HG03378 (cell line): ENCODE results near the gene MCF2L.
"Not testable (repeated sequence)": the region's sequence is repeated elsewhere in the genome, so short reads cannot be mapped to it uniquely, and the experiment has no call there.

ENCODE experiments used
- ATAC-seq: cut with Tn5 transposase; IDR thresholded peaks from one replicate; pipeline ENCODE4 v1.9.1; 2021; ENCODE audit warnings: mild to moderate bottlenecking, moderate library complexity; ENCODE audit not compliant: unreplicated experiment

Gene MCF2L

DNA sequence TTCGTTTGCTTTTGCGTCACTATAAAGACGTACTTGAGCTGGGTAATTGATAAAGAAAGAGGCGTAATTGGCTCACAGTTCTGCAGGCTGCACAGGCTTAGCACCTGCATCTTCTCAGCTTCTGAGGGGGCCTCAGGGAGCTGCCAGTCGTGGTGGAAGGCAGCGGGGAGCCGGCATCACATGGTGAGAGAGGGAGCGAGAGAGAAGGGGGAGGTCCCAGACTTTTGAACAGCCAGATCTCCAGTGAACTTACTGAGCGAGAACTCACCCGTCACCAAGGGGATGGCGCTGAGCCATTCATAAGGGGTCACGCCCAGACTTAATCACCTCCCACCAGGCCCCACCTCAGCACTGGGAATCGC, 77.8 kb downstream of the MCF2L start:
- no peak for ATAC-seq

DNA sequence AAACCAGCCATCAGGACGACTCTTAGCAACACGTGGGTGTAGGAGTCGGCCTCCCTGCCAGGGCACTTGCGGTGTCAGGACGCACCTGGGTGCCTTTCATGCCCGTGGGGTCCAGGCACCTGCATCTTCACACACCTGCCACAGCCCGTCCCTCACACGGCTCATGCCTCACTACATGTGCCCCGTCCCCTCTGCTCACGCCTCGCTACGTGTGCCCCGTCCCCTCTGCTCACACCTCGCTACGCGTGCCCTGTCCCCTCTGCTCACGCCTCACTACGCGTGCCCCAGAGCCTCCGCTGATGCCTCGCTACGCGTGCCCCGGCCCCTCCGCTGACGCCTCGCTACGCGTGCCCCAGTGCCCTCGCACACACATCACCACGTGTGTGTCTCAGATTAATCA, 78.6 kb downstream of the MCF2L start:
- no peak for ATAC-seq

DNA sequence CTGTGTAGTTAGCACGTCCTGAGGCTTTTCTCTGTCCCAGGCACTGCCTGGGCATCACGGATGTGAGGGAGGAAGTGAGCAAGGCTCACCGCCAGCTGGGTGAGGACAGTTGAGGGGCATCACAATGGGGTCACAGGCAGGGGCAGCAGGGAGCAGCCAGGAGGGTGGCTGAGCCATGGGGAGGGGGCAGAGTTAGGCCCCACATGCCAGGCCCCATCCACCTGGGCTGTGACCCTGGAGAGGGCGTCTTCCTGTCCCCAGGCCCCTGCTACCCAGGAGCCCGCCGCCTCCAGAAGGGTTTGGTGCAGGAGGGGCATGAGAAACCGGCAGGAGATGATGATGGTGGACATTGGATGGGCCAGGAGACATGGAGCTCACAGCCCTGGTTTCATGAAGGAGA, 79.8 kb downstream of the MCF2L start:
- no peak for ATAC-seq

DNA sequence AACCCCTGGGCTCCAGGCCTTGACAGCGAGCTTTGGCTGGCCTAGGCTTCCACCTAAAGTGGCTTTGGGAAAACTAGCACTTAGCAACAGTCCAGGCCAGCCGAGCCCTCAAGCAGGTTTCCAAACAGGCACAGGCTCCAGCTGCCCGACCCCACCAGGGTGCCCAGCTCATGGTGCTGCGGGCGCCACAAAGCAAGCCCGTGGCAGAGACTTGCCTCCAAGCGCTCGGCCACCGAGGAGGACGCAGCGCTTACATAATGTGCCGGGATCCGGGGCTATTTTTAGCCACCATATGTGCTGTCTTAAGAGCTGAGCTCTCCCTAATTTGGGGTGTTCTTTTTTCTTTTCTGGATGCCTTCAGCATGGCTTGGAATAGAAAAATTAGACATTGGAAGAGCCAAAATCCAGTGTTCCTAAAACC, 80.5 kb downstream of the MCF2L start:
- no peak for ATAC-seq

DNA sequence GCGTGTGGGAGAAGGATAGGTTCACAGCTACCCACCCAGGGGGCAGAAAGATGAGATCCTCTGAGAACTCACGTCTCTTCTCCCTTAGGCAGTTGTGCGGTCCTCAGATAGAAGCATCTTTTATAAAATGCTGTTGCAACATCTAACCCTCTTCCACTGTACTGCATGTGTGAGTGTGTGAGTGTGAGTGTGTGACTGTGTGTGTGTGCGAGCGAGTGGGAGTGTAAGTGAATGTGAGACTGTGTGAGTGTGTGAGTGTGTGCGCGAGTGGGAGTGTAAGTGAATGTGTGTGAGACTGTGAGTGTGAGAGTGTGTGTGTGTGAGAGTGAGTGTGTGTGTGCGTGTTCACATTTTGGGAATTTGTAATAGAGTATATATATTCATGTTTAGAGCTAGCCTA, 81.0 kb downstream of the MCF2L start:
- ATAC-seq: no peak

DNA sequence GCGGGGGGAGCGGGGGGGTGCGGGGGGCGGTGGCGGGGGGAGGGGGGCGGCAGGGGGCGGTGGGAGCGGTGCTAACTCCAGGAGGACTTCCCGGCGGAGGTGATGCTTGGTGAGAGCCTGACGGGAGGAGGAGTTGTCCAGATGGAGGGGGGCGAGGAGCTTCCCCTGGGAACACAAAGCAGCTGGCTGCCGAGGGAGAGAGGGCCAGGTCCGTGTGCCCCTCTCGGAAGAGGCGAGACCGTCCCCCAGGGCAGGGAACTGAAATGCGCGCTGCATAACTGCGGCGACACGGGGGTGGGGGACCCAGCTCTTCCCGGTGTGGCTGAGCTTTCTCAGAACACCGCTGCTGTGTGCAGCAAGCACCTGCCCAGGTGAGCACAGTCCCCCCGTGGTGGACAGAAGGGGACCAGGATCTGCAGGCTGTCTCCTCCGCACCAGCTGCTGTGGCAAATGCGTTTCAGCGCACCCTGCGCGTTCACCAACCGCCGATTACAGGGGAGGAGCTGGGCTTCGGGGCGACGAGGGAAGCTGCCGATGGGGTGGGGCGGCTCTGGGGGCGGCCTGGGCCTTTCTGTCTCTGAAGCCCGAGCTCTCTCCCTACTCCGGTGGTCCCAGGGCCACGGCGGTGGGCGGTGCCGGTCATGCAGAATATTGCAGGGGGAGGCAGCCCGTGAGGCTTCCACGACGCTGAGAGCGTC, 81.9 kb downstream of the MCF2L start:
- ATAC-seq: no peak

DNA sequence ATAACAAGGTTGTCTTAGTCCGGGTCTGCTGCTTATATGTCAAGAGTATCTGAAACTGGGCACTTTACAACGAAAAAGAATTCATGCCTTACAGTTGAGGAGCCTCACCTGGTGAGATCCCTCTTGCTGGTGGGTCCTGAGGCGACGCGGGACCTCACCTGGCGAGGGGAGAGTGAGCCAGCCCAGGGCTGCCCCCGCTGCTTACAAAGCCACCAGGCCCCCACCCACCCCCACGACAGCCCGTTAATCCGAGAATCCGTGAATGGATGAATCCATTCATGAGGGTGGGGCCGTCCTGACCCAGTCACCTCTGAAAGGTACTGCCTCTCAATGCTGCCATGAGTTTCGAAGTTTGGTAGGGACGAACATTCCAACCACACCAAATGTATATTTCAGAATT, 82.6 kb downstream of the MCF2L start:
- ATAC-seq: no peak

DNA sequence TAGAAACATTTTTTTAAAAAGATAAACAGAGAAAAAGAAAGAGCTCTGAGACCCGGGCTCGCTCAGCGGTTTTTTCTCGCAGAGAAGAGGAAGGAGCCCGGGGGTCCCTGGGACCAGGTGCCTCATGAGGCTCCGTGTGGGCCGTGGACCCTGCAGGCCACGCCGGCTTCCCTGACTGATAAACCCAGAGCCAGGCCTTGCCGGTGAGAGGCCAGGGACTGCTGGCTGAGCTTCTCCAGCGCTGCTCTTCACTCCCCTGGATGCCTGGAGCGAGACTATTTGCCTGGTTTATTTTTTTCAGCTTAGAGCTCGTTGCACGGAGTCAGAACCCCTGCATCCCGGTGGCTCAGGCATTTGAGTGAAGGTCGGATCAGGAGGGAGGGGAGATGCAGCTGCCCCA, 83.2 kb downstream of the MCF2L start:
- ATAC-seq: no peak

DNA sequence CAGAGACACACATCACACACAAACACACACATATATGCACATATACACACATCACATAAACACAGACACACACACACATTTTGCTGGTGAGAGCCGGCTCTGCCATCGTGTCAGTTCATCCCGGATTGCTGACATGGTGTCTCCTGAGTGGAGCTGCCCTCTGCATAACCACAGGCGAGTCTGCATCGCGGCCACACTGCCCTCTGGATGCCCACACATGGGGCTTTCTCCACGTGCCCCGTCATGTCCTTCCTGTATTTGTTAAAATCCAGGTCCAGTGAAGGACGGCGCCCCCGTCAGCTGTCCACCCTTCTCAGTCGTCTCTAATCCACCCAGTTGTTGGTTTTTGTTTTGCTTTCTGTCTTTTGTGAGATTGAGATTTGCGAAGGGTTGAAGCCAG, 84.0 kb downstream of the MCF2L start:
- ATAC-seq: no peak

DNA sequence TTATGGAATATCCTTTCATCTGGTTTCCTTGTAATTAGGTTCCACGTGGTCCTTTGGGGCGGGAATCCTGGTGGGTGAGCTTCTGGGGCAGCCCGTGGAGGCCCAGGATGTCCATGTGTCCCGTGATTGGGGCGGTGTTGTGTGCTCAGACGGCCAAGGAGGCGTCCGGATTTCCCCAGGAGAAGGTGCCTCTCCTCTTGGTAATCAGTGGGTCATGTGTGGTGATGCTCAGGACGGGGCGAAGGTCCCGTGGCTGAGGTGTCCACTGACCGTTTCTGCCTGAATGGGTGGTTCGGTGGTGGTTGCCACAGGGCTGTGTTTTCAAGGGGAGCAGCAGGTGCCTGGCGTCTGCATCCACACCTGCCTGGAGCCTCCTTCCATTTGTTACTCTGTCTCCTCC, 84.4 kb downstream of the MCF2L start:
- ATAC-seq: no peak

DNA sequence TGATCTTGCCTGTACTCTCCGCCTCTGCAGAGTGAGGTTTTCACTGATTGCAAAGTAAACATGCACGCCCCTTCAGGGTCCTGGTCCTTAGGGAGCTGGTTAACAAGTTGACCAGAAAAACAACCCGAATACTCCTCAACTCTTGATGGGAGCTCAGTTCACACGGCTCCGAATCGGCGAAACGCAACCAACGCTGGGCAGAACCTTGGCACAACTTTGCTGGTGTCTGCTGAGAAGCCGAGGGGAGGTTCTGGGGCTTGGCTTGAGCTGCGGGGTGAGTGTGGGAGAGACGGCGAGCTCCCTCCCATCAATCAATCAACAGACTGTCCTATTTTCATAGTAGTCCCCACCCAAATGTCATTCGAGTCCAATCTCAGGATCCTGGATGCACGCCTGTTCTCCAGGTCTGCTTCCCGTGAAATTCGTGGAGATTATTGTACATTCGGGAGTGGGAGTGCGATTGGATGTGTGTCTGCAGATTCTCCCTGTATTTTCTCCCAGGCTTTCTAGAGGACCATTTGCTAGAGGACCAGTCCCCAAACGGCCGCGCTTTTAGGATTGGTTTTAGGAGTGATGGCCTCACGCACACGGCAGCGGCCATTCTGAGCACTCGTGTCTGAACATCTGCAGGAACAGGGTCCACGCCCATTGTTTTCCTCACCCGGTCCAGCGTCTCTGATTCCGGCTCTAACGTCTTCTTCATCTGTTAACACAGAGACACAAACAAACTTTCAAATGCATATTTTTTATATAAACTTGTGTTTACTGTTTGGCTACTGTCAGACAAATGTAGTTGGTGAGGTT, 85.0 kb downstream of the MCF2L start:
- no peak for ATAC-seq

DNA sequence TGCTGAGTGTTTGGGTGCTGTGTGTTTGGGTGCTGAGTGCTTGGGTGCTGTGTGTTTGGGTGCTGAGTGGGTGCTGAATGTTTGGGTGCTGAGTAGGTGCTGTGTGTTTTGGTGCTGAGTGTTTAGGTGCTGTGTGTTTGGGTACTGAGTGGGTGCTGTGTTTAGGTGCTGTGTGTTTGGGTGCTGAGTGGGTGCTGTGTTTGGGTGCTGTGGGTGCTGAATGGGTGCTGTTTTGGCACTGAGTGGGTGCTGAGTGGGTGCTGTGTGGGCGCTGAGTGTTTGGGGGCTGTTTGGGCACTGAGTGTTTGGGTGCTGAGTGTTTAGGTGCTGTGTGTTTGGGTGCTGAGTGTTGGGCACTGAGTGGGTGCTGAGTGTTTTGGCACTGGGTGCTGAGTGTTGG, 88.1 kb downstream of the MCF2L start:
- no peak for ATAC-seq

DNA sequence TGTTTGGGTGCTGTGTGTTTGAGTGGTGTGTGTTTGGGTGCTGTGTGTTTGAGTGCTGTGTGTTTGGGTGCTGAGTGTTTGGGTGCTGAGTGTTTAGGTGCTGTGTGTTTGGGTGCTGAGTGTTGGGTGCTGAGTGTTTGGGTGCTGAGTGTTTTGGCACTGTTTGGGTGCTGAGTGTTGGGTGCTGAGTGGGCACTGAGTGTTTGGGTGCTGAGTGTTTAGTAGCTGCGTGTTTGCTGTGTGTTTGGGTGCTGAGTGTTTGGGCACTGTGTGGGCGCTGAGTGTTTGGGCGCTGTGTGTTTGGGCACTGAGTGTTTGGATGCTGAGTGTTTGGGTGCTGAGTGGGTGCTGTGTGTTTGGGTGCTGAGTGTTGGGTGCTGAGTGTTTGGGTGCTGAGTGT, 88.5 kb downstream of the MCF2L start:
- not testable (repeated sequence) for ATAC-seq

DNA sequence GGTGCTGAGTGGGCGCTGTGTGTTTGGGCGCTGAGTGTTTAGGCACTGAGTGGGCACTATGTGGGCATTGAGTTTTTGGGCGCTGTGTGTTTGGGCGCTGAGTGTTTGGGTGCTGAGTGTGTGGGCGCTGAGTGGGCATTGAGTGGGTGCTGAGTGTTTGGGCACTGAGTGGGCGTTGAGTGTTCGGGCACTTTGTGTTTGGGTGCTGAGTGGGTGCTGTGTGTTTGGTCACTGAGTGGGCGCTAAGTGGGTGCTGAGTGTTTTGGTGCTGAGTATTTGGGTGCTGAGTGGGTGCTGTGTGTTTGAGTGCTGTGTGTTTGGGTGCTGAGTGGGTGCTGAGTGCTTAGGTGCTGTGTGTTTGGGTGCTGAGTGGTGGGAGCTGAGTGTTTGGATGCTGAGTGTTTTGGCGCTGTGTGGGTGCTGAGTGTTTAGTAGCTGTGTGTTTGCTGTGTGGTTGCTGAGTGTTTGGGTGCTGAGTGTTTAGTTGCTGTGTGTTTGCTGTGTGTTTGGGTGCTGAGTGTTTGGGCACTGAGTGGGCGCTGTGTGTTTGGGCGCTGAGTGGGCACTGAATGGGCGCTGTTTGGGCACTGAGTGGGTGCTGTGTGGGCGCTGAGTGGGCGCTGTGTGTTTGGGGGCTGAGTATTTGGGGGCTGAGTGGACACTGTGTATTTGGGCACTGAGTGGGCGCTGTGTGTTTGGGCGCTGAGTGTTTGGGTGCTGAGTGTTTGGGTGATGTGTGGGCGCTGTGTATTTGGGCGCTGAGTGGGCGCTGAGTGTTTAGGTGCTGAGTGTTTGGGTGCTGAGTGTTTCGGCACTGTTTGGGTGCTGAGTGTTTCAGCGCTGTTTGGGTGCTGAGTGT, 89.3 kb downstream of the MCF2L start:
- no peak for ATAC-seq

DNA sequence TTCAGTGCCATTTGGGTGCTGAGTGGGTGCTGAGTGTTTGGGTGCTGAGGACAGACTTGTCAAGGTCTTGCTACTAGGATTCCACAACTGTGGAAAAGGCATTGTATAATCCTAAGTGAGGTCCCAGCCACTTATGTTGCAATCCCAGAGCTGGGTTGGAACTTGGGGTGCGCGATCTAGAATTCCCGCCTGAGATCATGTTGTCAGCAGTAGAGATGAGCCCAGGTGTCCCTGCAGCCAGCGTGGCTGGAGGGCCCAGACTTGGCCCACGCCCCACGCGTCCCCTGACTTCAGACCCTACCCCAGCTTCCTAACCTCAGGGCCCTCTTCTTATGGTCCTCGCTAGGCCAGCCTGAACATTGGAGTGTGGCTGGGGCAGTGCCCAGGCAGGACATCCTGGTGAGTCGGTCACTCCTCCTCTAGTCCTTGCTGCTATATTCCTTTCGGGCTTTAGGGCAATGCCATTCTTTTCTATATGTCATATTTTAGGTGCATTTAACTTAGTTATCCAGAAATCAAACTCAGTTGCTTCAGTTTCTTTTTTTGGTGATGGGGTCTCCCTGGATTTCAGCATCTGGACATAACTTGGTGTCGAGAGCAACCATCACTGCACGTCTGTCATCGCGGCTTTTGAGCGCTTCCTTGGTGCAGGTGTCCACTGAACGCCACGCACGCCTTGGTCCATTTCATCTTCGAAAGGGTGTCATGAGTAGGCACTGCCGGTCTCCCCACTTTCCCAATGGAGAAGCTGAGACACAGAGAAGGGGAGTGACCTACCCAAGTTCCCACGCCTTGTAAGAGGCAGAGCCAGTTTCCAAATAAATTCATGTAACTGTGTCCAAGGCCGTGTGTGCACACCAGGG, 90.2 kb downstream of the MCF2L start:
- ATAC-seq: no peak

DNA sequence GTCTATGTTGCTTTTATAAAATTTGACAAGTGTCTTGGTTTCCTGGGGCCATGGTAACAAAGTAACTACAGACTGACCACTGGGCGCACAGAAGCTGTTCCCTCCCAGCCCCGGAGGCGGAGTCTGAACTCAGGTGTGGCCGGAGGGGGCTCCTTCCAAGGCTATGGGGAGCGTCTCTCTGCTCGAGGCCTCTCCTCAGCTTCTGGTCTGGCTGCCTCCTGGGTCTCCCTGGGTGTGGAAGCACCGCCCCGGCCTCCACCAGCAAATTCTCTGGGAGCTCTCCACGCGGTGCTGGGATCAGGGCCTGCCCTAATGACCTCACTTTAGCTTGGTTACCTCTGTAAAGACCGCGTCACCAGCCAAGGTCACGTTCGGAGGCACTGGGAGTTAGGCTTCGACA, 90.9 kb downstream of the MCF2L start:
- ATAC-seq: no peak

DNA sequence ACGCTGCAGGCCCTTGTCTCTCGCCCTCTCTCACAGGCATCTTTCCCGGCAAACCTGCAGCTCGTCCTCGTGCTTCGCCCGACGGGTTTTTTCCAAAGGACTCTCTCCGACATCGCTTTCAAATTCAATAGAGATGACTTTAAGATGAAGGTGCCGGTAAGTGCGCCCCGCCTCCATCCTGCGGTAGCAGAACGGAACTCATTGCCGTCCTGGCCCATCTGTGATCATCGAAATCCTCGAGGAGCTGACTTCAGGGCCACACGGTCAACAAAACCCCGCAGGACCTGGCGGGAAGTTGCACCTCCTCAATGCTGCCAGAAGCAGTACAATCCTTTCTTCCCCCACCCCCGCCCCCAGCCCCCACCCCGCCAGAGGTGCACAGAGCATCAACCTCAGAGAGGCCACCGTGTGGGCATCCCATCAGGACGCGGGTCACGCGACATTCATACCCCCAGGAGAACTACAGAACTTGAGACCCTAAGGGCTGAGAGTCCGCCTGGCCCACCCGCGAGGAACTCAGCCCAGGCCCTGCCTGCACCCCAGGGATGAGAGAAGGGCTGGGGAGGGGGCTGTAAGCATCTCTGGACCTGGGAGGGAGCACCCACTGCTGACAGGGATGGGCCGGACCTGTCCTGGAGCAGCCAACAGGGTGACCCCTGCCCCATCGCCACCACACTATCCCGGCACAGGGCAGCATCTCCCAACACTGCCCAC, 91.7 kb downstream of the MCF2L start:
- ATAC-seq: no peak

DNA sequence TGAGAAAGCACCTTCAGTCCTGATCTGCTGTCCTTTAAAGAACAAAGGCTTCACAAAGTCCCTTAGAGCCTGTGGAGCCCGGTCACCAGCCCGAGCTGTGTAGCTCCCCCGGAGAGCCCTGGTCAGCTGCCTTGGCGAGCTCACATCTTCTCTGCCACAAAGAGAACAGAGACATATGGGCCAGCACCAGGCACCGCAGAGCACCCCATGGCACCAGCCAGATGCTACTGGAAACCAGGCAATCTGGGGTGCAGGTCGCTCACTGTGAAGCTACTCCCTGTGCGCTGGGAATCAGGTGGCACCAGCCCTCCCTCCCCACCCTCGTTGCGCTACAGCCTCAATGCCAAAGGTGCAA, 92.2 kb downstream of the MCF2L start:
- no peak for ATAC-seq

DNA sequence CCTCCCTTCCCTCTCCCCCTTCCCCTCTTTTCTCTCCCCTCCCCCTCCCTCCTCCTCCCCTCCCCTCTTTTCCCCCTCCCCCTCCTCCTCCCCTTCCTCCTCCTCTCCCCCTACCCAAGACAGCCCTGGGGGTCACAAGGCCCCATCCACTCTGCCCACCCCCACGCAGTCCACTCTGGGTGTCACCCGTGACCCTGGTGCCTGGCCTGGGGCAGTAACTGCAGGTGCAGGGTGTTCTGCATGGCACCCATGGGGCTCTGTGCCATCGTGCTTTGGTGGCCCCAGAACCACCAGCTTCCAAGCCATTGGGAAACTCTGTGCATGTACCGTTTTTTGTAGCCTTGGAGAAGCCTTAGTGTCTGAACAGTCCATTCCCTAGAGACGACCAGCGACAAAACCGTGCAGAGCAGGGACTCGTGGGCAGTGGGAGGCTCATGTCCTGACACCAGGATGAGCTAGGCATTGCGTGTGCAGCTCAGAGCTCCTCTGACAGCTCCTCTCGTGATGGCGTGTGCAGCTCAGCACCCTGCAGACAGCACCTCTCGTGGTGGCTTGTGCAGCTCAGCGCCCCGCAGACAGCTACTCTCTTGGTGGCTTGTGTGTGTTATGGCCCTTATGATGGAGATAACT, 92.9 kb downstream of the MCF2L start:
- no peak for ATAC-seq

DNA sequence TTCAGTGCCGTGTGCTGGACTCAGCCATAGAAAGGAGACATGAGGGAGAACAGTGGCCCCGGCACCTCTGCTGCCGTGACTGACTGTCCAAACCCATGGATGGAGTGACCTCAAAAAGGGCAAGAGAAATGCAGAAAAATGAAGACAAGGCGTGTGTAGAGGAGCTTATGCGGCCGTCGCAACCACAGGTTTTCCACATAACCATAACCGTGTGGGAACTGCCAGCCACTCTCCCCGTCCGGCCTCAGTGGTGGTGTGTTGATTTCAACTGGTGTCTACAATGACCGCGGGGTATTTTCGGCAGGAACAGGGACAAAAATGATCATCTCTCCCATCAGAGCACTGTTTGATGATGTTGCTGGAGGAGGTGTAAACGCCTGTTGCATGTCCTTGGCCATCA, 93.7 kb downstream of the MCF2L start:
- no peak for ATAC-seq
